K562 (cell line): ENCODE measurements around the gene KRT31. TPM values are rescaled to one million over a fixed set of nuclear protein-coding genes. Genes with fewer than 3 reads are reported as not detected.

Experiments used
- KLF6 ChIP-seq: fragments of 250-450 bp; sonication (Bioruptor Pico); IDR thresholded peaks from 2 replicates; pipeline ENCODE4 v1.4.0; 2020; ENCODE audit warnings: mild to moderate bottlenecking, moderate library complexity, borderline replicate concordance
- MEF2A ChIP-seq: IDR thresholded peaks from 2 replicates; pipeline ENCODE4 v1.6.1; 2011; ENCODE audit warnings: low read depth, mild to moderate bottlenecking, low read length, moderate library complexity; ENCODE audit not compliant: control insufficient read depth
- NRF1 ChIP-seq, 2 experiments: fragments of 450-650 bp; IDR thresholded peaks in 1 of 2; conservative IDR thresholded peaks in 1 of 2; 2 replicates each; pipeline ENCODE4 v1.6.1; 2014; ENCODE audit warnings: mild to moderate bottlenecking in 2 of 2
- OTX1 ChIP-seq: fragments of 450-650 bp; formaldehyde crosslinking; IDR thresholded peaks from 2 replicates; pipeline ENCODE4 v1.4.0; 2022; ENCODE audit warnings: mild to moderate bottlenecking
- RCOR1 ChIP-seq, 2 experiments: IDR thresholded peaks; 2 replicates each; pipeline ENCODE4 v1.6.1; 2012; ENCODE audit warnings: low read depth in 2 of 2, low read length in 2 of 2, borderline replicate concordance in 1 of 2, improper control_type of control experiment in 1 of 2
- TAF15 ChIP-seq: fragments of 200-400 bp; formaldehyde crosslinking; IDR thresholded peaks from 2 replicates; pipeline ENCODE4 v1.6.1; 2017; ENCODE audit warnings: mild to moderate bottlenecking, low read depth, low read length, moderate library complexity
- TCF7 ChIP-seq: sonication (generic); IDR thresholded peaks from 2 replicates; pipeline ENCODE4 v1.6.1; 2016; ENCODE audit warnings: antibody characterized with exemption, borderline replicate concordance
- U2AF1 ChIP-seq: fragments of 200-400 bp; formaldehyde crosslinking; optimal IDR thresholded peaks from 2 replicates; pipeline ENCODE3; 2017; ENCODE audit warnings: mild to moderate bottlenecking, low read depth, low read length, moderate library complexity
- XRCC5 ChIP-seq: fragments of 200-400 bp; formaldehyde crosslinking; IDR thresholded peaks from 2 replicates; pipeline ENCODE4 v1.6.1; 2017; ENCODE audit warnings: low read depth, mild to moderate bottlenecking, low read length
- polyA plus RNA-seq, 8 experiments: library from polyadenylated mRNA; depleted of rRNA in 4 of 8; stranded (reverse) in 5 of 8; unstranded in 3 of 8; fragments of >200 nt; fragmentation: Nextera tagmentation in 2 of 8; fragmentation: Illumina TruSeq in 1 of 8; extraction: Ambion mirVana in 2 of 8; extraction: Trizol in 1 of 8; gene quantifications; 2 replicates each; pipeline versions ENCODE4 v1.2.1 to v1.2.3, GENCODE V29; 2011 to 2014; ENCODE audit warnings: inconsistent platforms in 1 of 8, missing spikeins in 1 of 8
- total RNA-seq, 7 experiments: library from RNA; depleted of rRNA in 6 of 7; stranded (reverse); fragments of >200 nt in 6 of 7; fragmentation: Illumina TruSeq in 2 of 7; extraction: Trizol in 2 of 7; gene quantifications; 2 replicates each; pipeline versions ENCODE4 v1.2.1 to v1.2.3, GENCODE V29; 2011 to 2021; ENCODE audit warnings: low replicate concordance in 1 of 7
- TF ChIP-seq, protein P1 (sequence below): sonication (generic); formaldehyde crosslinking; IDR thresholded peaks from 2 replicates; pipeline ENCODE4 v1.8.0; 2022; ENCODE audit warnings: mild to moderate bottlenecking, missing genetic modification reagents
- TF ChIP-seq, protein P2 (sequence below): fragments of 250-450 bp; sonication (Bioruptor Pico); IDR thresholded peaks from 2 replicates; pipeline ENCODE4 v1.6.1; 2021; ENCODE audit warnings: mild to moderate bottlenecking
- TF ChIP-seq, protein P3 (sequence below): fragments of 450-650 bp; conservative IDR thresholded peaks from 2 replicates; pipeline ENCODE4 v1.6.1; 2016; ENCODE audit warnings: missing genetic modification characterization, low read depth, mild to moderate bottlenecking, control low read depth, missing compliant biosample characterization
- TF ChIP-seq, protein P4 (sequence below): sonication (generic); formaldehyde crosslinking; IDR thresholded peaks from 2 replicates; pipeline ENCODE4 v1.9.0; 2022; ENCODE audit warnings: mild to moderate bottlenecking, missing genetic modification reagents

Gene KRT31
- total and polyA plus RNA-seq, 9 of the 15 experiments (the other 6 are each of a cell fraction or from before 2014, with no cell fraction given), result not detected

DNA sequence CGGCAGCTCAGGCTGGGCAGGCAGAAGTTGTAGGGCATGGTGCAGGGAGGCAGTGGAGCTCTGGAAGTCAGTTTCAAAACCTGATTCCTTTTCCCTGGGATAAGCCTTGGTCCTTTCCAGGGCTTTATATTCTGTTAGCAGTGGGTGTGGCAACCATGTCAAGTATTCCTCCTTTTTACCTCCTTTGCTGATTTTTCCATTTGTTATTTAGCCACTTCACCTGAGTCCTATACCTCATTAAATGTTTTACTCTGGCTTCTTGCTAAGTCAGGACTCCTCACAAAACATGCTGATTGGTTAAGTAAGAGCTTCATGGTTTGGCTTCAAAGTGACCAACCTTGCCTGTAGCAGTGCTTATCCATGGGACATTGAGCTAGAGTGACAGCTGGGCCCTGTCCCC, 27.7 kb downstream of the KRT31 start, which contains the start of gene KRT33B (continued):
- TF ChIP-seq, protein P1, sequence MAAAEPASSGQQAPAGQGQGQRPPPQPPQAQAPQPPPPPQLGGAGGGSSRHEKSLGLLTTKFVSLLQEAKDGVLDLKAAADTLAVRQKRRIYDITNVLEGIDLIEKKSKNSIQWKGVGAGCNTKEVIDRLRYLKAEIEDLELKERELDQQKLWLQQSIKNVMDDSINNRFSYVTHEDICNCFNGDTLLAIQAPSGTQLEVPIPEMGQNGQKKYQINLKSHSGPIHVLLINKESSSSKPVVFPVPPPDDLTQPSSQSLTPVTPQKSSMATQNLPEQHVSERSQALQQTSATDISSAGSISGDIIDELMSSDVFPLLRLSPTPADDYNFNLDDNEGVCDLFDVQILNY (CRISPR knock-in tag), result no peak
- TF ChIP-seq, protein P2, sequence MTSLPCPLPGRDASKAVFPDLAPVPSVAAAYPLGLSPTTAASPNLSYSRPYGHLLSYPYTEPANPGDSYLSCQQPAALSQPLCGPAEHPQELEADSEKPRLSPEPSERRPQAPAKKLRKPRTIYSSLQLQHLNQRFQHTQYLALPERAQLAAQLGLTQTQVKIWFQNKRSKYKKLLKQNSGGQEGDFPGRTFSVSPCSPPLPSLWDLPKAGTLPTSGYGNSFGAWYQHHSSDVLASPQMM (CRISPR knock-in tag), result no peak
- TF ChIP-seq TCF7, result no peak
- TF ChIP-seq RCOR1 (IDR thresholded peaks at IDR 0.05; ENCODE audit: borderline replicate concordance in 1 of 2, low read depth in 2 of 2, low read length in 2 of 2), result no peak
- no peak for TF ChIP-seq TAF15
- TF ChIP-seq, protein P3, sequence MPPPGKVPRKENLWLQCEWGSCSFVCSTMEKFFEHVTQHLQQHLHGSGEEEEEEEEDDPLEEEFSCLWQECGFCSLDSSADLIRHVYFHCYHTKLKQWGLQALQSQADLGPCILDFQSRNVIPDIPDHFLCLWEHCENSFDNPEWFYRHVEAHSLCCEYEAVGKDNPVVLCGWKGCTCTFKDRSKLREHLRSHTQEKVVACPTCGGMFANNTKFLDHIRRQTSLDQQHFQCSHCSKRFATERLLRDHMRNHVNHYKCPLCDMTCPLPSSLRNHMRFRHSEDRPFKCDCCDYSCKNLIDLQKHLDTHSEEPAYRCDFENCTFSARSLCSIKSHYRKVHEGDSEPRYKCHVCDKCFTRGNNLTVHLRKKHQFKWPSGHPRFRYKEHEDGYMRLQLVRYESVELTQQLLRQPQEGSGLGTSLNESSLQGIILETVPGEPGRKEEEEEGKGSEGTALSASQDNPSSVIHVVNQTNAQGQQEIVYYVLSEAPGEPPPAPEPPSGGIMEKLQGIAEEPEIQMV (tag), result no peak
- no peak for TF ChIP-seq NRF1 (conservative IDR thresholded peaks at IDR 0.05 in 1 of 2, IDR thresholded peaks at IDR 0.05 in 1 of 2)
- no peak for TF ChIP-seq XRCC5
- TF ChIP-seq KLF6 (CRISPR knock-in tag), result no peak
- TF ChIP-seq, protein P4, sequence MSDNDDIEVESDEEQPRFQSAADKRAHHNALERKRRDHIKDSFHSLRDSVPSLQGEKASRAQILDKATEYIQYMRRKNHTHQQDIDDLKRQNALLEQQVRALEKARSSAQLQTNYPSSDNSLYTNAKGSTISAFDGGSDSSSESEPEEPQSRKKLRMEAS (CRISPR knock-in tag), result no peak
- TF ChIP-seq OTX1 (CRISPR knock-in tag), result no peak
- no peak for TF ChIP-seq U2AF1
- TF ChIP-seq MEF2A, result no peak
- TF ChIP-seq, all 486 proteins: peak for 0
